Neuronal stem cell (in vitro differentiated cells): ENCODE results near the gene FKBP1A.

Source experiments
- DNase-seq: peaks from one replicate; pipeline ENCODE4 v3.0.0-alpha.2; 2013; ENCODE audit warnings: low spot score
- H2AFZ ChIP-seq: one replicate; pipeline ENCODE4 v1.6.1; 2013; ENCODE audit warnings: mild to moderate bottlenecking, low read length, inconsistent platforms
- H2AK5ac ChIP-seq: 2 replicates; pipeline ENCODE4 v1.6.1; 2013; ENCODE audit warnings: low read depth, mild to moderate bottlenecking, inconsistent platforms, low read length, moderate library complexity, mixed read lengths
- H2BK120ac ChIP-seq: 2 replicates; pipeline ENCODE4 v1.6.1; 2013; ENCODE audit warnings: low read depth, mild to moderate bottlenecking, inconsistent platforms, low read length, moderate library complexity, mixed read lengths
- H2BK12ac ChIP-seq: one replicate; pipeline ENCODE4 v1.6.1; 2013; ENCODE audit warnings: low read length, inconsistent platforms
- H2BK15ac ChIP-seq: 2 replicates; pipeline ENCODE4 v1.6.1; 2013; ENCODE audit warnings: mild to moderate bottlenecking, low read length, inconsistent platforms, mixed read lengths
- H2BK5ac ChIP-seq: one replicate; pipeline ENCODE4 v1.6.1; 2013; ENCODE audit warnings: inconsistent platforms, mild to moderate bottlenecking, low read length, moderate library complexity
- H3K14ac ChIP-seq: one replicate; pipeline ENCODE4 v1.6.1; 2013; ENCODE audit warnings: low read length, inconsistent platforms
- H3K18ac ChIP-seq: 2 replicates; pipeline ENCODE4 v1.6.1; 2013; ENCODE audit warnings: low read length, inconsistent platforms
- H3K23ac ChIP-seq: 2 replicates; pipeline ENCODE4 v1.6.1; 2013; ENCODE audit warnings: low read depth, mild to moderate bottlenecking, mixed read lengths, low read length, inconsistent platforms; ENCODE audit not compliant: poor library complexity
- H3K27ac ChIP-seq: replicated peaks from 3 replicates; pipeline ENCODE4 v1.5.1; 2013; ENCODE audit warnings: low read length, inconsistent platforms
- H3K27me3 ChIP-seq, 3 experiments: 2 replicates each; pipeline ENCODE4 v1.6.1; 2013; ENCODE audit warnings: low read length in 3 of 3, mild to moderate bottlenecking in 2 of 3, inconsistent platforms in 1 of 3, low read depth in 1 of 3, mixed read lengths in 1 of 3, moderate library complexity in 1 of 3; ENCODE audit not compliant: control insufficient read depth in 3 of 3, insufficient read depth in 3 of 3
- H3K36me3 ChIP-seq, 2 donors: replicated peaks in 1 of 2; 2 replicates each; pipeline ENCODE4 v1.6.1; 2013; ENCODE audit warnings: low read length in 2 of 2; ENCODE audit not compliant: control insufficient read depth in 2 of 2, insufficient read depth in 2 of 2
- H3K4ac ChIP-seq: 2 replicates; pipeline ENCODE4 v1.6.1; 2013; ENCODE audit warnings: inconsistent platforms, mild to moderate bottlenecking, low read length, moderate library complexity
- H3K4me1 ChIP-seq, 2 donors: 1 replicate in 1 of 2; 2 replicates in 1 of 2; pipeline ENCODE4 v1.6.1; 2013; ENCODE audit warnings: low read length in 2 of 2, low read depth in 1 of 2; ENCODE audit not compliant: control insufficient read depth in 2 of 2, insufficient read depth in 1 of 2
- H3K4me2 ChIP-seq: one replicate; pipeline ENCODE4 v1.6.1; 2013; ENCODE audit warnings: mild to moderate bottlenecking, low read length, inconsistent platforms; ENCODE audit not compliant: insufficient read depth, poor library complexity, severe bottlenecking
- H3K4me3 ChIP-seq, 2 donors: 2 replicates each; pipeline ENCODE4 v1.5.1; 2013; ENCODE audit warnings: low read length in 2 of 2, mild to moderate bottlenecking in 2 of 2, inconsistent platforms in 1 of 2, moderate library complexity in 1 of 2
- H3K79me1 ChIP-seq: one replicate; pipeline ENCODE4 v1.6.1; 2013; ENCODE audit warnings: low read depth, mild to moderate bottlenecking, inconsistent platforms, low read length, moderate library complexity
- H3K9ac ChIP-seq: one replicate; pipeline ENCODE4 v1.6.1; 2013; ENCODE audit warnings: mild to moderate bottlenecking, low read depth, low read length, inconsistent platforms; ENCODE audit not compliant: poor library complexity
- H3K9me3 ChIP-seq, 2 donors: replicated peaks in 1 of 2; 2 replicates each; pipeline versions ENCODE3 to v1.6.1; 2013; ENCODE audit warnings: low read length in 2 of 2, mild to moderate bottlenecking in 2 of 2, inconsistent platforms in 1 of 2, low read depth in 1 of 2, mixed read lengths in 1 of 2, moderate library complexity in 1 of 2; ENCODE audit not compliant: control insufficient read depth in 2 of 2, insufficient read depth in 1 of 2
- H4K8ac ChIP-seq: one replicate; pipeline ENCODE4 v1.6.1; 2013; ENCODE audit warnings: low read depth, mild to moderate bottlenecking, inconsistent platforms, low read length, moderate library complexity
- H4K91ac ChIP-seq: one replicate; pipeline ENCODE4 v1.6.1; 2013; ENCODE audit warnings: low read length, low read depth, mild to moderate bottlenecking, inconsistent platforms; ENCODE audit not compliant: poor library complexity
- WGBS, 2 donors: extraction: QIAGEN DNeasy Blood & Tissue Kit; methylation state at CpG; one replicate each; pipeline ENCODE4 v1.1.7; 2013; ENCODE audit warnings: missing lambda C conversion rate in 2 of 2, mixed read lengths in 1 of 2; ENCODE audit not compliant: insufficient read length in 2 of 2, insufficient replicate concordance in 1 of 2; ENCODE audit errors: extremely low coverage in 2 of 2; 5-methylcytosine and 5-hydroxymethylcytosine counted together

FKBP1A gene

GRCh38 chr20:1405801-1406200, 12.9 kb upstream of the FKBP1A start:
- Histone ChIP-seq H4K91ac (no peak overlapping the region), H2BK15ac (no peak overlapping the region), H3K4me3 (no peak overlapping the region), H3K14ac (no peak overlapping the region), H3K18ac (no peak overlapping the region), H3K27me3 (no peaks in the 10 kb centered on the region), H4K8ac (no peak overlapping the region), H2AFZ (no peak overlapping the region), H3K23ac (no peak overlapping the region), H3K36me3 (no peaks in the 10 kb centered on the region), H2BK120ac (no peak overlapping the region), H3K9ac (no peak overlapping the region), H3K4me2 (no peak overlapping the region), H2AK5ac (no peak overlapping the region), H2BK12ac (no peak overlapping the region), H3K27ac (no peak overlapping the region), H3K4me1 (no peaks in the 10 kb centered on the region), H3K79me1 (no peaks in the 10 kb centered on the region), H2BK5ac (no peak overlapping the region), H3K9me3 (no peaks in the 10 kb centered on the region), H3K4ac (no peak overlapping the region)
- WGBS, 2 donors: no CpG with 5 or more reads among the region's 2 CpGs
- no peak for DNase-seq

- no CpG with 5 or more reads among the region's 1 CpG for WGBS, 2 donors
- Histone ChIP-seq H3K79me1 (no peaks in the 10 kb centered on the region), H3K27me3 (no peaks in the 10 kb centered on the region), H2AK5ac (no peak overlapping the region), H3K9ac (no peak overlapping the region), H2BK12ac (no peak overlapping the region), H3K4me1 (no peaks in the 10 kb centered on the region), H3K4ac (no peak overlapping the region), H2BK5ac (no peak overlapping the region), H3K23ac (no peak overlapping the region), H2BK15ac (no peak overlapping the region), H3K18ac (no peak overlapping the region), H2AFZ (no peak overlapping the region), H3K27ac (no peak overlapping the region), H4K8ac (no peak overlapping the region), H3K9me3 (no peaks in the 10 kb centered on the region), H3K14ac (no peak overlapping the region), H3K4me3 (no peak overlapping the region), H3K4me2 (no peak overlapping the region), H2BK120ac (no peak overlapping the region), H3K36me3 (no peaks in the 10 kb centered on the region), H4K91ac (no peak overlapping the region)
- DNase-seq: no peak
These were observed 10.8 kb upstream of the FKBP1A start for GRCh38 chr20:1403624-1404023.

- Histone ChIP-seq H3K9ac (no peak overlapping the region), H3K4me1 (peaks cover 0 to 3% of the 10 kb centered on the region in 2 donors), H2AK5ac (no peak overlapping the region), H2BK15ac (no peak overlapping the region), H3K27me3 (no peaks in the 10 kb centered on the region), H4K91ac (no peak overlapping the region), H3K36me3 (no peaks in the 10 kb centered on the region), H3K18ac (no peak overlapping the region), H2BK5ac (no peak overlapping the region), H3K4me3 (no peak overlapping the region), H3K27ac (no peak overlapping the region), H2BK12ac (no peak overlapping the region), H3K23ac (no peak overlapping the region), H4K8ac (no peak overlapping the region), H2AFZ (no peak overlapping the region), H3K9me3 (no peaks in the 10 kb centered on the region), H2BK120ac (no peak overlapping the region), H3K4me2 (no peak overlapping the region), H3K4ac (no peak overlapping the region), H3K14ac (no peak overlapping the region), H3K79me1 (no peaks in the 10 kb centered on the region)
- DNase-seq: no peak
- WGBS, 2 donors: no CpG with 5 or more reads among the region's 7 CpGs
These were observed 9.3 kb upstream of the FKBP1A start for GRCh38 chr20:1402149-1402548.

- no peaks in the 10 kb centered on the region for H3K9me3 ChIP-seq
- no peaks in the 10 kb centered on the region for H3K79me1 ChIP-seq
- H3K9ac ChIP-seq: no peak overlapping the region
- no peak overlapping the region for H2BK5ac ChIP-seq
- H3K4me3 ChIP-seq: no peak overlapping the region
- no peak overlapping the region for H2AFZ ChIP-seq
- H3K14ac ChIP-seq: no peak overlapping the region
- no CpG with 5 or more reads among the region's 3 CpGs for WGBS, 2 donors
- no peak overlapping the region for H3K23ac ChIP-seq
- no peak overlapping the region for H2AK5ac ChIP-seq
- H4K91ac ChIP-seq: no peak overlapping the region
- H4K8ac ChIP-seq: no peak overlapping the region
- no peak overlapping the region for H3K18ac ChIP-seq
- H3K4me2 ChIP-seq: no peak overlapping the region
- H3K4me1 ChIP-seq: peaks cover 0 to 4% of the 10 kb centered on the region in 2 donors
- no peak overlapping the region for H2BK12ac ChIP-seq
- no peak for DNase-seq
- H2BK120ac ChIP-seq: no peak overlapping the region
- H2BK15ac ChIP-seq: no peak overlapping the region
- no peak overlapping the region for H3K4ac ChIP-seq
- no peaks in the 10 kb centered on the region for H3K36me3 ChIP-seq
- H3K27ac ChIP-seq: no peak overlapping the region
- peaks cover 0 to 2% (median 0%) of the 10 kb centered on the region in 3 experiments for H3K27me3 ChIP-seq
These were observed 8.6 kb upstream of the FKBP1A start for GRCh38 chr20:1401451-1401907.
